Keratinocyte (primary cell): ENCODE data around the gene DLG2. TPM values are rescaled to one million over a fixed set of nuclear protein-coding genes. Genes with fewer than 3 reads are reported as not detected.

Experiments used
- DNase-seq: peaks from one replicate; pipeline ENCODE4 v3.0.0-alpha.2; 2011; ENCODE audit warnings: low read depth, missing footprints, low spot score
- FAIRE-seq: peaks from 2 replicates; lab custom pipeline; 2011; peaks lifted over from hg19 to GRCh38; lab: Jason Lieb, UNC
- H2AFZ ChIP-seq: 2 replicates; pipeline ENCODE4 v1.6.0; 2012; ENCODE audit warnings: low read length, control low read depth, inconsistent platforms; ENCODE audit not compliant: control insufficient read depth
- H3K27ac ChIP-seq: 2 replicates; pipeline ENCODE4 v1.5.1; 2011; ENCODE audit warnings: low read length; ENCODE audit not compliant: control insufficient read depth, insufficient read depth
- H3K27me3 ChIP-seq: 3 replicates; pipeline ENCODE4 v1.6.0; 2011; ENCODE audit warnings: low read length; ENCODE audit not compliant: control insufficient read depth, insufficient read depth; ENCODE audit errors: extremely low read depth
- H3K36me3 ChIP-seq, 2 experiments: 2 replicates in 1 of 2; 3 replicates in 1 of 2; pipeline ENCODE4 v1.5.1; 2011; ENCODE audit warnings: low read length in 2 of 2, mild to moderate bottlenecking in 1 of 2; ENCODE audit not compliant: control insufficient read depth in 2 of 2, insufficient read depth in 2 of 2; ENCODE audit errors: extremely low read depth in 1 of 2
- H3K4me1 ChIP-seq: 3 replicates; pipeline ENCODE4 v1.5.1; 2011; ENCODE audit warnings: low read length; ENCODE audit not compliant: control insufficient read depth, insufficient read depth; ENCODE audit errors: extremely low read depth
- H3K4me2 ChIP-seq: 3 replicates; pipeline ENCODE4 v1.6.0; 2011; ENCODE audit warnings: low read depth, low read length; ENCODE audit not compliant: control insufficient read depth, insufficient read depth; ENCODE audit errors: extremely low read depth
- H3K4me3 ChIP-seq, 3 experiments: fragments of 200-600 bp in 1 of 3; sonication (generic) in 1 of 3; 2 replicates in 2 of 3; 3 replicates in 1 of 3; pipeline ENCODE4 v1.5.1; 2011 to 2016; ENCODE audit warnings: low read length in 3 of 3, mild to moderate bottlenecking in 3 of 3, control low read depth in 2 of 3, inconsistent platforms in 1 of 3, low read depth in 1 of 3, mixed read lengths in 1 of 3, mixed run types in 1 of 3, moderate library complexity in 1 of 3; ENCODE audit not compliant: control insufficient read depth in 2 of 3, insufficient read depth in 2 of 3; ENCODE audit errors: extremely low read depth in 1 of 3
- H3K79me2 ChIP-seq: 2 replicates; pipeline ENCODE4 v1.6.0; 2012; ENCODE audit warnings: low read length; ENCODE audit not compliant: control insufficient read depth, insufficient read depth
- H3K9ac ChIP-seq: 3 replicates; pipeline ENCODE4 v1.6.0; 2011; ENCODE audit warnings: low read length; ENCODE audit not compliant: control insufficient read depth, insufficient read depth; ENCODE audit errors: extremely low read depth
- H3K9me1 ChIP-seq: 3 replicates; pipeline ENCODE4 v1.6.0; 2011; ENCODE audit warnings: low read length; ENCODE audit not compliant: control insufficient read depth, insufficient read depth; ENCODE audit errors: extremely low read depth
- H3K9me3 ChIP-seq: 2 replicates; pipeline ENCODE4 v1.5.1; 2012; ENCODE audit warnings: low read depth, low read length; ENCODE audit not compliant: control insufficient read depth
- H4K20me1 ChIP-seq: 3 replicates; pipeline ENCODE4 v1.6.0; 2011; ENCODE audit warnings: low read length; ENCODE audit not compliant: control insufficient read depth, insufficient read depth; ENCODE audit errors: extremely low read depth
- EZH2 ChIP-seq: IDR thresholded peaks from one replicate; pipeline ENCODE4 v1.6.1; 2012; ENCODE audit warnings: inconsistent platforms, mild to moderate bottlenecking, low read length, moderate library complexity
- dilution Hi-C: fragments of 300-500 bp; cut with MboI; formaldehyde crosslinking; loops from one replicate; pipeline ENCODE4 v1.7.0; 2020; ENCODE audit warnings: low sequenced_read_pairs; ENCODE audit not compliant: extremely low pct_ligation_motif_present
- polyA plus RNA-seq, 5 experiments: library from polyadenylated mRNA; depleted of rRNA in 3 of 5; stranded (reverse) in 3 of 5; stranded (forward) in 1 of 5; unstranded in 1 of 5; fragments of >200 nt; gene quantifications; 1 replicate in 1 of 5; 2 replicates in 3 of 5; 3 replicates in 1 of 5; pipeline versions ENCODE4 v1.2.1 to v1.2.3, GENCODE V29; 2011 to 2012; ENCODE audit warnings: missing spikeins in 2 of 5, low read depth in 1 of 5, low replicate concordance in 1 of 5
- TF ChIP-seq, protein P1 (sequence below), 3 experiments: IDR thresholded peaks in 1 of 3; conservative IDR thresholded peaks in 1 of 3; optimal IDR thresholded peaks in 1 of 3; 2 replicates in 2 of 3; 3 replicates in 1 of 3; pipeline versions ENCODE3 to v1.5.1; 2011; ENCODE audit warnings: low read length in 3 of 3, mild to moderate bottlenecking in 3 of 3, moderate library complexity in 2 of 3, control low read depth in 1 of 3, inconsistent platforms in 1 of 3; ENCODE audit not compliant: insufficient read depth in 2 of 3; ENCODE audit errors: extremely low read depth in 1 of 3

The DLG2 gene
- polyA plus RNA-seq, 1 donor (not counting 4 experiments of a cell fraction or from before 2014, with no cell fraction given): 0.55 TPM

DNA sequence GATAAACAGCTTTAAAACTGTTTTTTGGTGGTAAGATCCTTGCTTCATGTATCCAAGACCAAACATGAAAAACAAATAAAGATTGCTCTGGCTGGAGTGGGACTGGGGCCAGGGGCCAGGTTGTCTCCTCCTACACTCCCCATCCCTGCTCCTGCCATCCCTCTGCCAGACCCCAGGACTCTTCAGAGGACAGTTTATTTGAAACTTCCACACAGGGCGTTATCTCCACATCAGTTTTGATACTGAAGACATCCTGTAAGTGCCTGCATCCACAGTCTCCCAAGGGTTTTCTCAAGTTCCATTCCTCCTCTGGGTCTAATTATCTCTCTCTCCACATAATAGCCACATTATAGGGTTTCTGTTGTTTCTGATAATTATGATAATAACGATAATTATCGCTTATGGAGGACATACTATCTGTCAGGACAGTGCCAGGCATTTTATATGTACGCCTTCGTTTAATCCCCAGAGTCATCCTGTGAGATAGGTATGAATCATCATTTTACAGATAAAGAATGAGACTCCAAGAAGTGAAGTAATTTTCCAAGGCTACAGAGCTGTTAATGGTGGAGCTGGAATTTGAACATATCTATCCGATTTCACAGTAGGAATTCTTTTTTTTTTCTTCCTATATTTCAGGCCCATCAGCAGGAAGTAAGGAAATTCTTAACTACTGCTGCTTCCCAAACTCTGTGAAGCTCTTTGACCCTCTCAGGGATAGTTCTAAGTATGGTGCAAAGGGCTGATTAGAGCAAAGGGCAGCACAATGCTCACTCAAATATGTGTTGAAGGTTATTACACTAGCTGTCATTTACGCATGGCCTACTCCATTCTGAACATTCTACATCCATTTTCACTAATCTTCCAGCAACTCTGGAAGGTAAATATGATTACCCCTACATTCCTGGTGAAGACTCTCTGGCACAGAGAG, 1852.9 kb downstream of the DLG2 start:
- Histone ChIP-seq H3K36me3 (no peaks in the 10 kb centered on the region), H2AFZ (peak overlapping the region; percentile 4), H4K20me1 (no peaks in the 10 kb centered on the region), H3K9ac (no peak overlapping the region), H3K9me3 (no peaks in the 10 kb centered on the region), H3K4me2 (peak overlapping the region; percentile 19), H3K4me3 (no peak overlapping the region), H3K4me1 (peaks cover 24% of the 10 kb centered on the region), H3K27ac (no peak overlapping the region), H3K27me3 (no peaks in the 10 kb centered on the region), H3K9me1 (no peaks in the 10 kb centered on the region), H3K79me2 (no peaks in the 10 kb centered on the region)
- DNase-seq (no peak), FAIRE-seq (no peak)
- dilution Hi-C loops: no loop called here
- no peak for TF ChIP-seq EZH2
- TF ChIP-seq, protein P1, sequence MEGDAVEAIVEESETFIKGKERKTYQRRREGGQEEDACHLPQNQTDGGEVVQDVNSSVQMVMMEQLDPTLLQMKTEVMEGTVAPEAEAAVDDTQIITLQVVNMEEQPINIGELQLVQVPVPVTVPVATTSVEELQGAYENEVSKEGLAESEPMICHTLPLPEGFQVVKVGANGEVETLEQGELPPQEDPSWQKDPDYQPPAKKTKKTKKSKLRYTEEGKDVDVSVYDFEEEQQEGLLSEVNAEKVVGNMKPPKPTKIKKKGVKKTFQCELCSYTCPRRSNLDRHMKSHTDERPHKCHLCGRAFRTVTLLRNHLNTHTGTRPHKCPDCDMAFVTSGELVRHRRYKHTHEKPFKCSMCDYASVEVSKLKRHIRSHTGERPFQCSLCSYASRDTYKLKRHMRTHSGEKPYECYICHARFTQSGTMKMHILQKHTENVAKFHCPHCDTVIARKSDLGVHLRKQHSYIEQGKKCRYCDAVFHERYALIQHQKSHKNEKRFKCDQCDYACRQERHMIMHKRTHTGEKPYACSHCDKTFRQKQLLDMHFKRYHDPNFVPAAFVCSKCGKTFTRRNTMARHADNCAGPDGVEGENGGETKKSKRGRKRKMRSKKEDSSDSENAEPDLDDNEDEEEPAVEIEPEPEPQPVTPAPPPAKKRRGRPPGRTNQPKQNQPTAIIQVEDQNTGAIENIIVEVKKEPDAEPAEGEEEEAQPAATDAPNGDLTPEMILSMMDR (optimal IDR thresholded peaks at IDR 0.05 in 1 of 3, IDR thresholded peaks at IDR 0.05 in 1 of 3, conservative IDR thresholded peaks at IDR 0.05 in 1 of 3; ENCODE audit: extremely low read depth in 1 of 3, insufficient read depth in 2 of 3, low read length in 3 of 3): no peak

DNA sequence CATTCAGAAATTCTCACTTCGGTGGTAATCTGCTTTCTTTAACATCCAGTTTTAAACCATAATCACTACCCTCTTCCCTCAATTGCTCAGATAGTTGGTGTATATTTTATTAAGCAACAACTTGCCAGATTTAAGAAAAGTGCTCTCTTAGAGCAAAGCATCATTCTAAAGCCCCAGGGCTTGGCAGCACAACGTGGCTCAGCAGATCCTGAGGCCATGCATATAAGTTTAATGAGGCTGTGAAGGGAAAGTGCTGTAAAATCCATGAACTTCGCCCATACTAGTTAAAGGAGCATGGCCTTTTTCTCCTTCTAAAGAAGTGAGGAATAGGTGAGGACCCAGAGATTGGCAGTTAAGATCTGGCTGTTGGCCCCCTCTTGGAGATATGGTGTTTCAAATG, 1858.7 kb downstream of the DLG2 start:
- Histone ChIP-seq H3K27ac (no peak overlapping the region), H3K9me1 (no peaks in the 10 kb centered on the region), H4K20me1 (no peaks in the 10 kb centered on the region), H3K4me2 (no peak overlapping the region), H3K9ac (no peak overlapping the region), H2AFZ (no peak overlapping the region), H3K27me3 (no peaks in the 10 kb centered on the region), H3K4me3 (no peak overlapping the region), H3K4me1 (no peaks in the 10 kb centered on the region), H3K36me3 (no peaks in the 10 kb centered on the region), H3K79me2 (no peaks in the 10 kb centered on the region), H3K9me3 (no peaks in the 10 kb centered on the region)
- dilution Hi-C loops: no loop called here
- no peak for FAIRE-seq
- TF ChIP-seq, protein P1 (optimal IDR thresholded peaks at IDR 0.05 in 1 of 3, IDR thresholded peaks at IDR 0.05 in 1 of 3, conservative IDR thresholded peaks at IDR 0.05 in 1 of 3; ENCODE audit: extremely low read depth in 1 of 3, insufficient read depth in 2 of 3, low read length in 3 of 3): no peak
- no peak for TF ChIP-seq EZH2
- DNase-seq: no peak
